IgD-negative memory B cell (primary cell): ENCODE results near the gene WDSUB1. TPM values are rescaled to one million over a fixed set of nuclear protein-coding genes. Genes with fewer than 3 reads are reported as not detected.
A peak's percentile ranks its signal among the peaks of the same experiment; 100 is the strongest.

Experiments
- H3K27ac Mint-ChIP-seq, 3 donors: one replicate each; pipeline ENCODE4 v1.8.0; 2020 to 2022; ENCODE audit warnings: mild to moderate bottlenecking in 3 of 3, mixed read lengths in 3 of 3, moderate library complexity in 1 of 3
- H3K27me3 Mint-ChIP-seq: one replicate; pipeline ENCODE4 v1.8.0; 2021; ENCODE audit warnings: mixed read lengths
- H3K36me3 Mint-ChIP-seq: one replicate; pipeline ENCODE4 v1.8.0; 2020; ENCODE audit warnings: mild to moderate bottlenecking, mixed read lengths
- H3K4me1 Mint-ChIP-seq, 3 donors: one replicate each; pipeline ENCODE4 v1.8.0; 2020 to 2022; ENCODE audit warnings: mixed read lengths in 3 of 3, mild to moderate bottlenecking in 1 of 3
- H3K4me3 Mint-ChIP-seq, 4 donors: one replicate each; pipeline ENCODE4 v1.8.0; 2020 to 2022; ENCODE audit warnings: mild to moderate bottlenecking in 4 of 4, mixed read lengths in 4 of 4, moderate library complexity in 3 of 4
- H3K9me3 Mint-ChIP-seq, 3 donors: one replicate each; pipeline ENCODE4 v1.8.0; 2020 to 2021; ENCODE audit warnings: mixed read lengths in 3 of 3, mild to moderate bottlenecking in 1 of 3
- polyA plus RNA-seq: library from polyadenylated mRNA; unstranded; fragments of 300-500 nt; fragmentation: Illumina TruSeq; gene quantifications from one replicate; pipeline ENCODE4 v1.2.3, GENCODE V29; 2021

WDSUB1 gene
- polyA plus RNA-seq, 1 donor from 2014 or later = 12.3 TPM

DNA sequence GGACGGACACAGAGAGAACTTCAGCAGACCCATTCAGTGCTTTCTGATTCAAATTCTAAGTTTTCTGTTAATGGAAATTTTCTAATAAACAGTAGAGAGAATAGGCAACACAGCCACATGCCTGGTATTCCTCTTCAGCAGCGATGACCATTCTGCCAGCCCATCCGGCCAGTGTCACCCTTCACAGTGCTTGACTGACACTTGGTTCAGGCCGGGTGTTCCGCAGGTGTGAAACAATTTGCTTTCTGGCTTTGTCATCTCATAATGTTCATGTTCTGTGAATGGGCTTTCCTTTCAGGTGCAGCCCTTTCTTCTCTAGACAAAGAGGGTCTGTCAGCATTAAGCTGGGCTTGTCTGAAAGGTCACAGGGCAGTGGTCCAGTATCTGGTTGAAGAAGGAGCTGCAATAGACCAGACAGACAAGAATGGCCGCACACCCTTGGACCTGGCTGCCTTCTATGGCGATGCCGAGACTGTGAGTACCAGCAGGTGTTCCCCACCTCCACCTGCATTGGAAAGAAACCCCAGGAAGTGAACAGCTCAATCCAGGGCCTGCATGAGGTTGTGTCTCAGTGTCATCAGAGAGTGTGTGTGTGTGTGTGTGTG lies 67.0 kb downstream of the WDSUB1 start:
- H3K4me1 Mint-ChIP-seq = no peaks in the 10 kb centered on the region
- no peak overlapping the region for H3K4me3 Mint-ChIP-seq
- no peaks in the 10 kb centered on the region for H3K36me3 Mint-ChIP-seq
- H3K9me3 Mint-ChIP-seq = no peaks in the 10 kb centered on the region
- H3K27ac Mint-ChIP-seq = no peak overlapping the region
- peaks cover 1% of the 10 kb centered on the region for H3K27me3 Mint-ChIP-seq

DNA sequence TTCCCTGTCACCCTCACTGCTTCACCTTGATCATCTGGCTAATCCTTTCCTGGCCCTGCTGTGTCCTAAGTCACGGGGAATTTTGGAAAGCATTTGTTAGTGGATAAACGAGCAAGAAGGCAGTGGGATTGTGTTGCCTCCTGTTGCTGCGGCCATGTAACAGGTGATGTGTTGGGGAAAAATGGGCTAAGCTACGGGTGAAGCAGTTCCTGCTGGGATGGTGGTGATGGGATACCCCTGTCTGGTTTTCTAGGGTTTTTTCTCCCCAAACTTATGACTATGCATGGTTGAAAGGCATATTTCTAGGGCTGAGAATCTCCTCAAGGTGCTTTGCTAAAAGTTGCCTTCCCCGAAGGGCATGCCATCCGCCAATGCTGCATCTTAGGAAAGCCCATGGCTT lies 68.1 kb downstream of the WDSUB1 start:
- no peaks in the 10 kb centered on the region for H3K9me3 Mint-ChIP-seq
- no peaks in the 10 kb centered on the region for H3K4me1 Mint-ChIP-seq
- no peak overlapping the region for H3K27ac Mint-ChIP-seq
- no peaks in the 10 kb centered on the region for H3K27me3 Mint-ChIP-seq
- no peak overlapping the region for H3K4me3 Mint-ChIP-seq
- no peaks in the 10 kb centered on the region for H3K36me3 Mint-ChIP-seq

DNA sequence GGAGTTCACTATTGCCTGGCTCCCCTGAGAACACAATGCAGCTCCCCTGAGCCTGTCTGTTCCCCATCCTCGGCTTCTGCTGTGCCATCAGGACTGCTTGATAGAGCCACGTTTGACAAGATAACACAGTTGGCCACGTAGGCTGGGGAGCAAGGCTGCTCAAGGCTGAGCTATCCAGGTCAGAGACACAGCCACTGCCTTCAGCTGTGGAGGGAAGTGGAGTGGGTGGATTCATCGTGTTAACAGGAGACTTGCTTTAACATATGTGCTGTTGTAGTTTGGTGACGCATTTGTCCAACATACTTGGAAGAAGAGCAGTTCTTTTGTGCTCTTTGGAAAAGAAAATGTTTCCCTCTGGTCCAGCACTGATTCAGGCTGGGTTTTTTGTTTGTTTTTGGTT lies 68.8 kb downstream of the WDSUB1 start:
- no peak overlapping the region for H3K4me3 Mint-ChIP-seq
- H3K27ac Mint-ChIP-seq = no peak overlapping the region
- no peaks in the 10 kb centered on the region for H3K36me3 Mint-ChIP-seq
- H3K9me3 Mint-ChIP-seq = no peaks in the 10 kb centered on the region
- no peaks in the 10 kb centered on the region for H3K27me3 Mint-ChIP-seq
- no peaks in the 10 kb centered on the region for H3K4me1 Mint-ChIP-seq

DNA sequence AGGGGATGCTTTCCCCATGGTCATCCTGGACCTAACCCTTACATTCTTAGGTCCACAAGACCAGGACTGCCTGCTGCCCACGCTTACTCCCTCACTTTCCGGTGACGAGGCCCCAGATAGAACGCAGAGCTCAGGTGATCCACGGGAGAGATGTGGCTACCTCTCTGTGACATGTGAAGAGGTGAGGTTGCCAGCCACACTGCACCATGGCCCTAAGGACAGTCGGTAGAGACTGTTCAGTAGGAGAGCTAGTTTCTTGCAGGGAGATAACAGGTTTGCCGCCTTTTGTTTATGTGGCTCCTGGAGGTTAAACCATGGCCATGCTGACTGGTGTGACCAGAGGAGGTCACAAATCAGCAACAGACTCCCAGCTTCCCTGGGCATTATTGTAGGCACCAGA lies 71.4 kb downstream of the WDSUB1 start:
- Mint-ChIP-seq H3K4me1 (peaks cover under 1 to 8% (median 2%) of the 10 kb centered on the region in 3 donors), H3K27ac (no peak overlapping the region), H3K27me3 (peaks cover 1% of the 10 kb centered on the region), H3K36me3 (no peaks in the 10 kb centered on the region), H3K9me3 (no peaks in the 10 kb centered on the region), H3K4me3 (no peak overlapping the region)

DNA sequence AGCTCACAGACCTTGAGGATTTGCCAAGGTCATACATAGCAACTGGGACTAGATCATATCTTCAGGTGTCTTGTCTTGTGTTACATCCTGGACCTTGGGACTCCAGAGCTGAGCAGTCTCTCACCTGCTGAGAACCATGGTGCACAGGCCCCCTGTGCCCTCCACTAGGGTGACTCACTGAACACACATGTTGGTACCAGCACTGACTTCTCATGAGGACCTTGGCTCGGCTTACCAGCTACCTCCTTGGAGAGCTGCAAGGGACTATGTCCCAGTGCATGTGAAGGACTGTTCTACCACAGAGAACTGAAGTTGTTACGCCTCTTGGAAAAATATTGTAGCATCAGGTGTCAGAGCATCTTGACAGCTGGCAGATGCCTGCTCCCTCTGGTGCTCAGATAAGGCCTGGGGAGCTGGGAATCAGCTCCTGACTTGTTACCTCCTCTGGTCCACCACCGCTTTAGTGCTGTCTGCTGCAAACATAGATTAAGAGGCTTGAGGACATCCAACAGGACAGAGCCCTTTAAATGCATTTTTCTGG lies 72.1 kb downstream of the WDSUB1 start:
- Mint-ChIP-seq H3K27ac (no peak overlapping the region), H3K4me1 (peaks cover 8 to 15% (median 8%) of the 10 kb centered on the region in 3 donors), H3K9me3 (no peaks in the 10 kb centered on the region), H3K36me3 (no peaks in the 10 kb centered on the region), H3K27me3 (peaks cover 2% of the 10 kb centered on the region), H3K4me3 (no peak overlapping the region)

DNA sequence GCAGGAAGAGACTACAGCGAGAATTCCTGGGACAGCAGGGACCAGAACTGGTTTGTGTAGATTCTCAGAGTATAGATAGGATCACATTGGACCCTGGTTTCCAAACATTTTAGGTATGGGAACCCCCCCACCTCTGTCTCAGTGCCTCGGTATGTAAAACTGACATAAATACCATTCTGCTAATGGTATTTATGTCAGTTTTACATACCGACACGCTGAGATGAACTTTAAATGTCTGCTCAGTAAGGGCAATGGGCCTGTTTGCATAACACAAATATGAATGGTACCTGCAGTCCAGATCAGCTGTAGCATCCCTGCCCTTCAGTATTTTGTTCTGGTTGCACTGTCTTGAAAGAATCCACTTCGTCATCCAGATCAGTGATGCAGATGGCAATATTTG lies 73.2 kb downstream of the WDSUB1 start:
- H3K9me3 Mint-ChIP-seq = no peaks in the 10 kb centered on the region
- peaks cover 3% of the 10 kb centered on the region for H3K27me3 Mint-ChIP-seq
- peaks cover 8 to 24% (median 12%) of the 10 kb centered on the region in 3 donors for H3K4me1 Mint-ChIP-seq
- no peaks in the 10 kb centered on the region for H3K36me3 Mint-ChIP-seq
- no peak overlapping the region for H3K27ac Mint-ChIP-seq
- no peak overlapping the region for H3K4me3 Mint-ChIP-seq

DNA sequence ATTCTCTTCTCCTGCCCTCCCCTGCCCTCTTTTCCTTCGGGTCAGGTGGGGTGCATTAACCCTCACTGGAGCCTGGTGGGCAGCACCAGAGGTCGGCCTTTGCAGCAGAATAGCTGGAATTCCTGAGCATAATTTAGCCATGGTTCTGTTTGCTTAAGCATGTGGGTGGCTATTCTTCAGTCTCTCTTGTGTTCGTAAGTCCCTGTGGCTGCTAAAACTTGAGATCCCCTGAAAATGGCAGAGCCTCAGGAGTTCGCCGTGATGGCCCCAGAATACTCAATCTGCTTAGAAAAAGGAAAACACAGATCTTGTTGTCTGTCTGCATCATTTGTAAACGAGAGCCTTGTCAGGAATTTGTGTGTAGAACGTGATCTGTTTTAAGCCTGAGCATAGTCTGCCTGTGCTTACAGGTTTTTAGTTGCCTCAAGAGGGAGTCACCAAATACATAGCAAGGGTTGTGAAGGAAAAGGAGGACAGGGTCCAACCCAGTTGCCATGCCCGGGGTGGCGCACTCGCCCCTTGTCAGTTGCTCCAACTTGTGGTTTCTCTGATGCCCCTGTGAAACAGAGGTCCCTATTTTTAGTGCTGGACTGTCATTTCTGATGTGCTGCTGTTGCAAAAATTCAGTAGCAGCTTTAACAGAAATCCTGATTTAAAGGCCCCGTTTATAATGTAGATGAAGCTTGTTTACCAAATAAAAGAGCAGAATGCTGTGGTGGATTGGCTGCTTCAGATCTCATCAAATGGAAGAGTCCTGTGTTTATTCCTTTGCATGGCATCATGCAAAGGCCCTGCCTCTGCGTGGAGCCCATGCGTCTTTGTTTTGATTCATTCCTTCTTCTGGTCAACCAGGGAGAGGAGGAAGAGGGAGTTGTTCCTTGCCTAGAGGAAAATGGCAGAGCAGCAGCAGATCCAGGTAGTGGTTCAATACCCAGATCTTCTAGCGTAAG lies 74.8 kb downstream of the WDSUB1 start:
- H3K27me3 Mint-ChIP-seq = peaks cover 3% of the 10 kb centered on the region
- peaks cover 8 to 27% (median 16%) of the 10 kb centered on the region in 3 donors for H3K4me1 Mint-ChIP-seq
- peak overlapping the region in 1 of 3 donors; percentile 28 for H3K27ac Mint-ChIP-seq
- no peak overlapping the region for H3K4me3 Mint-ChIP-seq
- H3K36me3 Mint-ChIP-seq = no peaks in the 10 kb centered on the region
- no peaks in the 10 kb centered on the region for H3K9me3 Mint-ChIP-seq

DNA sequence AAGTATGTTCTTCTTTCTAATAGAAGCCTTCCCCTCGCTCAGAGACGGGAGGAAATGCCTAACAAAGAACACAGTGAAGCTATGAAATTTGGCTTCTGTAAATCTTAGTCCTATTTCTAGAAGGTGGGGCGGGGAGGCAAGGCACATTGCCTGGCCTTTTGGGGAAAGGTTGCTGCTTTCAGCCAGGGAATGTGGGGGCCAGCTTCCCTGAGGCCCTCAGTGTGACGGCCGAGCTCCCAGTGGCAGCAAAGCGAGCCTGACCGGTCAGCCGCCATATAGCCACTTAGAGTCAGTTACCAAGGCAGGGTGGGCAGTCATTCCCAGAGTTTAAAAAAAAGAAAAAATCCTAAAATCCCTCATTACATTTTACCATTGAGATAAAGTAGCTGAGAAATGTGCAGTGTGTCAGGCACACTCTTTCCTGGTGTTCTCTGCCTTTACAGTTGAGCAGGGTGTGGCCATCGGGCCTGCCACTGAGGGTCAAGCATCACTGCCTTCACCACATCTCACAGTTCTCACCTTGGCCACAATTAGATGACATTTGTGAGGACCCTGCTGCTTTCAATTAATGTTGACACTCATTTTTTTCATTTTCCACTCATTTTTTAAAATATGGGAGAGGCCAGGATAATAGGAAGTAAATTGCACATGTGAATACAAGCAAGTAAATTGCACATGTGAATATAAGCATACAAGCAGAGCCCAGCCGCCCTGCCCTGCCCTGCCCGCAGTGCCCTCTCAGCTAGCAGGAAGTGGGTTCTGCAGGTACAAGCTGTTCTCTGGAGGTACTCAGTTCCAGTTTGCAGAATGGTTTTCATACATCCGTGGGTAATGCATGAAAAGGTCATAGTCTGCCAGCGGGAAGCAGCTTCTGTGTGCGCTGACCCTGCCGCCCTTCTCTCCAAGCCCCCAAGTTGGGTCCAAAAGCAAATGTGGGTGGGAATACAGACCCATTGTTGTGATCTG lies 76.9 kb downstream of the WDSUB1 start:
- Mint-ChIP-seq H3K4me3 (peak overlapping the region in 2 of 4 donors; percentile 71 to 86), H3K9me3 (no peaks in the 10 kb centered on the region), H3K4me1 (peaks cover 8 to 27% (median 16%) of the 10 kb centered on the region in 3 donors), H3K27me3 (peaks cover 3% of the 10 kb centered on the region), H3K36me3 (no peaks in the 10 kb centered on the region), H3K27ac (peak overlapping the region in 2 of 3 donors; percentile 19 to 82)

DNA sequence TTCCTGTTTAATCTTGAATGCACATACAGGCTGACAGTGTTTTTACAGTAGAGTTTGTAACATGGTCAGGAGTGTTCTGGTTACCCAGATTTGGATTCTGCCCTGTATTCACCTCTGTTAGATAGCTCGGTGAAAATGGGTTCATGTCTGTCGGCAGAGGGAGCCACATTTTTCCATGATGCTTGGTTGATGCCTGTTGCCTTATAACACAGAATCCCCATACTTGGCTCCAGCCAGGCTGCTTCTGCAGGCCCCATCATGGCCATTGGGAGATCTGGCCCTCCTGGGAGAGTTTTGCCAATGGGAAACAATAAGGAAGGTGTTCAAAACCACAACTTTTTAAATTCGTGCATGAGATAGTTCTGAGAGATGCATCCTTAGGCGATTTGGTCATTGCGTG lies 78.1 kb downstream of the WDSUB1 start:
- Mint-ChIP-seq H3K36me3 (no peaks in the 10 kb centered on the region), H3K4me3 (peak overlapping the region in 1 of 4 donors; percentile 29), H3K27me3 (peaks cover 3% of the 10 kb centered on the region), H3K4me1 (peaks cover 8 to 27% (median 16%) of the 10 kb centered on the region in 3 donors), H3K9me3 (no peaks in the 10 kb centered on the region), H3K27ac (peak overlapping the region in 1 of 3 donors; percentile 16)

DNA sequence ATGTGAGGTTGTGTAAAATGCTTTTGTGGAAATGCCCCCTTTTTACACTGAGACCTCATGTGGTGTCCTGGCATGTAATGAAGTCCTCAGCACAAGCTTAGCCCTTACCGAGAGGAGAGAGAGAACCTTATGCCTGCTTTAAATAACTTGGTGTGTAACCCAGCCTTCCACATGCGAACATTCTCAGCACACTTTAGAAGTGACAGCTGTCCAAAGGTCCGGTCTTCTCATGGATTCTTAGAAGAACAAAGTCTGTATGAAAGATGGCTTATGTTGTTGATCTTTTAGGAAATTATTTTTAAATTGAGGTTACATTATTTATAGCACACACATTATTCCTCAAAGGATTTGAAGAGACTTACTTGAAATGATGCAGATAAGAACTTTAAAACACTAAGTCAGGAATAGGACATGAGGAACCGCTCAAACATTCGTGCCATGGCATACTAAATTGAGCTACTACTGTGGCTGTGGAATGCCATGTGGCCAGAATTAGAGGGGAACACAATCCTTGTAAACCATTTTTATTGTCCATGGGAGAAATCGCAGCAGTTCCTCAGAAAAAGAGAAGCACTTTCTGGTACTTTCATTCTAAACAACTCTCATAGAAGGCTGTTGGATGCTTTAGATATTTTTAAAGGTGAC lies 79.6 kb downstream of the WDSUB1 start:
- Mint-ChIP-seq H3K27ac (peak overlapping the region in 1 of 3 donors; percentile 10), H3K9me3 (no peaks in the 10 kb centered on the region), H3K4me1 (peaks cover 8 to 30% (median 16%) of the 10 kb centered on the region in 3 donors), H3K4me3 (no peak overlapping the region), H3K27me3 (peaks cover 2% of the 10 kb centered on the region), H3K36me3 (no peaks in the 10 kb centered on the region)

DNA sequence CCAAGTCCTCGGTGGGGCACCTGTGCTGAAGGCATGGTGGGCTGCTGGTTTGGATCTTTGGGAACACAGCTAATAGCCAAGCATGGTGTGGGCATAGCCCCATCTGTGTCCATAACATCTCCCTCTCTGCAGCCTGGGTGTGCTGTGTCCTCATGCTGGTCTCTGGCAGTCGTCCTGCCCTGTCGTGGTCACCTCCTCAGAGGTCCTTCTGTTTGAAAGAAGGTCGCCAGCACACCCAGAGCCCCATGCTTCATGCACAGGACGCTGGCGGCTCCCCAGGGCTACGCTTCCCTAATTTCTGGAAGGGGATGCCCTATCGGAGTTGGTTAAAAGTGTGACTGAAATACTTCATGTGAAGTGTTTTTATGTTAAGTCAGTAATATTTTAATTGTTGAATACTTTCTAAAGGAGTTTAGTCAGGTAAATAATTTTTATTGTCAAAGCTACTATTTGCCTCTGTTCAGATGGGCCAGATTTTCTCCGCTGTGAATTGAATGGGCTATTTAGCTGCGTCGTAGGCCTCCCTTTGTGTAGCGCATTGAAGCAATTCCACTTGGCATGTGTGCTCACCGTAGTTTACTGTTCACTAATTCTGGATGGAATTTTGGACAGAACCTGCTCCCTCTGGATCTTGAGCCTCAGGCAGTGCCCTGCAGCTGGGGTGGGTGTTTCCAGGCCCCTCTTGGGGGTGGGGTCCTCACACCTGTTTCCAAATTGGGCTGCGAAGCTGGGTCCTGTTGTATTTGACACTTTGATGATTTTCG lies 81.9 kb downstream of the WDSUB1 start:
- Mint-ChIP-seq H3K36me3 (no peaks in the 10 kb centered on the region), H3K27me3 (peaks cover 2% of the 10 kb centered on the region), H3K27ac (no peak overlapping the region), H3K4me1 (peaks cover 1 to 28% (median 19%) of the 10 kb centered on the region in 3 donors), H3K4me3 (no peak overlapping the region), H3K9me3 (no peaks in the 10 kb centered on the region)

DNA sequence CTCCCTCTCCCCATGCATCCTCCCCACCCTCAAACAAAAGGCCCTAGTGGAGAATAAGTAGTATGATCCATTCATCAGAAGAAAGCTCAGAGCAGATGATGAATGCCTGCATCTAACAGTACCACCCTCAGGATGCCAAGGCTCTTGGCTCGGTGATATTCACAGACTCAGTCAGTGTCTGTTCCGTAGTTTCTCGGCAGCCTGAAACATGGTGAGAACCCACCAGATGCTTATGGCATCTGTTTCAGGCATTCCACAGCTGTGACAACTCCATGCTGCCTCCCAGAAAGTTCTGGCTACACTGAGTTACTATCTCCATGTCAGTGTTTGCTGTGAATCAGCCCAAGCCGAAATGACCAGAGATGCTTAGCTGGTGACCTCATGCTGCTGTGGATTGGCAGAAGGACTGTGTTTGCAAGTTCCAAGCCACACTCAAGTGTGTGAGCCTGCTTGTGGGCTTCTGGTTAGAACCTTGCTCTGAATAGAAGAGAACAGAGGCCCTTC lies 83.9 kb downstream of the WDSUB1 start:
- H3K36me3 Mint-ChIP-seq = no peaks in the 10 kb centered on the region
- no peak overlapping the region for H3K4me3 Mint-ChIP-seq
- H3K27me3 Mint-ChIP-seq = peaks cover 1% of the 10 kb centered on the region
- H3K9me3 Mint-ChIP-seq = no peaks in the 10 kb centered on the region
- H3K27ac Mint-ChIP-seq = peak overlapping the region in 2 of 3 donors; percentile 88 to 94
- peaks cover 0 to 15% (median 10%) of the 10 kb centered on the region in 3 donors for H3K4me1 Mint-ChIP-seq

DNA sequence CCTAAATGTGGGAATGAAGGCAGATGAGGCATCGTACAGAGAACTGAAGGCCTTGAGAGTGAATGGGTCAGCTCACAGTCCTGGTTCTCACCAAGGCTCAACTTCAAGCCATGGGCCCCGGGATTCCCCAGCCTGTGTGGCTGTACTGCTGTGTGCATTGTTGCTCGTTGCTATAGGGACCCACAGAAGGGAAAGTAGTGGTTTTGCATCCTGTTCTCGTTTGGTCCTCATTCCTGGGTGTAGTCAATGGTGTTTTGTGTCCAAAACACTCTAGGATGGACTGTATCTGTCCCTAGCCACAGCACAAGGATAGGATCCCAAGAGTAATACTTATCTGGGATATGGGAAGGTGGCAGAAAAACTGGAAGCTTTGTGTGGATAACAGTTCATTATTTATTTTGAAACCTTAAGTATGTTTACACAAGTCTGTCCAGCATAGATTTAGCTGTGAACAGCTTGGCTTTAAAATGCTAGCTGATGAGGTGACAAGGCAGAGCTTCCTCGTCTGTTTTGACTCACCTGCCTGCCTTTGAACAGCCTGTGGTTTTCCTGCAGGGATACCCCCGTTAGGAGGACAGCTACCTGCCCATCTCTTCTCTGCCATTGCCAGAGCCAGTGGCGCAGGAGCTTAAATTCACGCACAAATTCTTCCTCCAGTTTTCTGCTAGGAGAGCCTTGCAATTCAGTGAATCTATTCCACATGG lies 85.0 kb downstream of the WDSUB1 start:
- H3K9me3 Mint-ChIP-seq = no peaks in the 10 kb centered on the region
- peaks cover 3% of the 10 kb centered on the region for H3K27me3 Mint-ChIP-seq
- peaks cover 0 to 14% (median 9%) of the 10 kb centered on the region in 3 donors for H3K4me1 Mint-ChIP-seq
- H3K27ac Mint-ChIP-seq = peak overlapping the region in 2 of 3 donors; percentile 68 to 94
- peak overlapping the region in 2 of 4 donors; percentile 28 to 31 for H3K4me3 Mint-ChIP-seq
- H3K36me3 Mint-ChIP-seq = no peaks in the 10 kb centered on the region
